ENCODE data around the gene TULP4.
"Not testable (repeated sequence)": the region's sequence is repeated elsewhere in the genome, so short reads cannot be mapped to it uniquely, and the experiment has no call there.

The TULP4 gene

GRCh38 chr6:158514176-158514575, 201.9 kb downstream of the TULP4 start:
- Histone ChIP-seq H3K4me1 (ENCODE audit: control insufficient read depth in 1 of 2, insufficient read depth in 2 of 2, low read length in 2 of 2) (peaks cover 6 to 10% of the 10 kb centered on the region in 2 donors), H3K27me3 (ENCODE audit: control insufficient read depth in 1 of 2, insufficient read depth in 2 of 2, low read length in 2 of 2) (peaks cover 9 to 11% of the 10 kb centered on the region in 2 donors), H3K4me3 (ENCODE audit: low read depth in 1 of 2, low read length in 2 of 2) (no peak overlapping the region), H3K36me3 (ENCODE audit: control insufficient read depth in 1 of 2, insufficient read depth in 2 of 2, low read length in 2 of 2) (no peaks in the 10 kb centered on the region), H3K27ac (ENCODE audit: low read depth, low read length) (no peak overlapping the region), H3K9ac (ENCODE audit: low read depth in 1 of 2, low read length in 2 of 2) (no peak overlapping the region), H3K9me3 (ENCODE audit: control insufficient read depth in 1 of 2, low read length in 2 of 2) (no peaks in the 10 kb centered on the region)

- H3K9ac ChIP-seq (ENCODE audit: low read depth in 1 of 2, low read length in 2 of 2): no peak overlapping the region
- H3K4me1 ChIP-seq (ENCODE audit: control insufficient read depth in 1 of 2, insufficient read depth in 2 of 2, low read length in 2 of 2): peaks cover 6 to 10% of the 10 kb centered on the region in 2 donors
- peaks cover 9 to 11% of the 10 kb centered on the region in 2 donors for H3K27me3 ChIP-seq (ENCODE audit: control insufficient read depth in 1 of 2, insufficient read depth in 2 of 2, low read length in 2 of 2)
- H3K4me3 ChIP-seq (ENCODE audit: low read depth in 1 of 2, low read length in 2 of 2): no peak overlapping the region
- no peaks in the 10 kb centered on the region for H3K36me3 ChIP-seq (ENCODE audit: control insufficient read depth in 1 of 2, insufficient read depth in 2 of 2, low read length in 2 of 2)
- no peak overlapping the region for H3K27ac ChIP-seq (ENCODE audit: low read depth, low read length)
- H3K9me3 ChIP-seq (ENCODE audit: control insufficient read depth in 1 of 2, low read length in 2 of 2): no peaks in the 10 kb centered on the region
Observed at GRCh38 chr6:158514991-158515390, 202.7 kb downstream of the TULP4 start.

GRCh38 chr6:158516098-158516497, 203.8 kb downstream of the TULP4 start:
- Histone ChIP-seq H3K9ac (ENCODE audit: low read depth in 1 of 2, low read length in 2 of 2) (no peak overlapping the region), H3K36me3 (ENCODE audit: control insufficient read depth in 1 of 2, insufficient read depth in 2 of 2, low read length in 2 of 2) (no peaks in the 10 kb centered on the region), H3K9me3 (ENCODE audit: control insufficient read depth in 1 of 2, low read length in 2 of 2) (no peaks in the 10 kb centered on the region), H3K4me3 (ENCODE audit: low read depth in 1 of 2, low read length in 2 of 2) (peak overlapping the region in 1 of 2 donors; percentile 53), H3K27me3 (ENCODE audit: control insufficient read depth in 1 of 2, insufficient read depth in 2 of 2, low read length in 2 of 2) (peaks cover 9 to 11% of the 10 kb centered on the region in 2 donors), H3K27ac (ENCODE audit: low read depth, low read length) (no peak overlapping the region), H3K4me1 (ENCODE audit: control insufficient read depth in 1 of 2, insufficient read depth in 2 of 2, low read length in 2 of 2) (peaks cover 6 to 10% of the 10 kb centered on the region in 2 donors)

- H3K27ac ChIP-seq (ENCODE audit: low read depth, low read length): no peak overlapping the region
- no peak overlapping the region for H3K9ac ChIP-seq (ENCODE audit: low read depth in 1 of 2, low read length in 2 of 2)
Observed at GRCh38 chr6:158517038-158517437, 204.8 kb downstream of the TULP4 start.

GRCh38 chr6:158517581-158517980, 205.3 kb downstream of the TULP4 start:
- H3K9me3 ChIP-seq (ENCODE audit: control insufficient read depth in 1 of 2, low read length in 2 of 2): no peaks in the 10 kb centered on the region
- H3K4me1 ChIP-seq (ENCODE audit: control insufficient read depth in 1 of 2, insufficient read depth in 2 of 2, low read length in 2 of 2): peaks cover 6 to 10% of the 10 kb centered on the region in 2 donors
- no peaks in the 10 kb centered on the region for H3K36me3 ChIP-seq (ENCODE audit: control insufficient read depth in 1 of 2, insufficient read depth in 2 of 2, low read length in 2 of 2)
- H3K9ac ChIP-seq (ENCODE audit: low read depth in 1 of 2, low read length in 2 of 2): no peak overlapping the region
- no peak overlapping the region for H3K4me3 ChIP-seq (ENCODE audit: low read depth in 1 of 2, low read length in 2 of 2)
- peaks cover 9 to 11% of the 10 kb centered on the region in 2 donors for H3K27me3 ChIP-seq (ENCODE audit: control insufficient read depth in 1 of 2, insufficient read depth in 2 of 2, low read length in 2 of 2)
- H3K27ac ChIP-seq (ENCODE audit: low read depth, low read length): no peak overlapping the region

More at GRCh38 chr6:158517038-158517437, 204.8 kb downstream of the TULP4 start:
- Histone ChIP-seq H3K27me3 (ENCODE audit: control insufficient read depth in 1 of 2, insufficient read depth in 2 of 2, low read length in 2 of 2) (peaks cover 9 to 11% of the 10 kb centered on the region in 2 donors), H3K9me3 (ENCODE audit: control insufficient read depth in 1 of 2, low read length in 2 of 2) (no peaks in the 10 kb centered on the region), H3K4me1 (ENCODE audit: control insufficient read depth in 1 of 2, insufficient read depth in 2 of 2, low read length in 2 of 2) (peaks cover 6 to 10% of the 10 kb centered on the region in 2 donors), H3K36me3 (ENCODE audit: control insufficient read depth in 1 of 2, insufficient read depth in 2 of 2, low read length in 2 of 2) (no peaks in the 10 kb centered on the region), H3K4me3 (ENCODE audit: low read depth in 1 of 2, low read length in 2 of 2) (no peak overlapping the region)

GRCh38 chr6:158518191-158519127, 206.2 kb downstream of the TULP4 start:
- Histone ChIP-seq H3K4me3 (ENCODE audit: low read depth in 1 of 2, low read length in 2 of 2) (peak overlapping the region; percentile 58 to 64), H3K36me3 (ENCODE audit: control insufficient read depth in 1 of 2, insufficient read depth in 2 of 2, low read length in 2 of 2) (no peaks in the 10 kb centered on the region), H3K9ac (ENCODE audit: low read depth in 1 of 2, low read length in 2 of 2) (peak overlapping the region; percentile 0 to 39), H3K27me3 (ENCODE audit: control insufficient read depth in 1 of 2, insufficient read depth in 2 of 2, low read length in 2 of 2) (peaks cover 9 to 11% of the 10 kb centered on the region in 2 donors), H3K9me3 (ENCODE audit: control insufficient read depth in 1 of 2, low read length in 2 of 2) (no peaks in the 10 kb centered on the region), H3K27ac (ENCODE audit: low read depth, low read length) (no peak overlapping the region), H3K4me1 (ENCODE audit: control insufficient read depth in 1 of 2, insufficient read depth in 2 of 2, low read length in 2 of 2) (peaks cover 6 to 10% of the 10 kb centered on the region in 2 donors)

GRCh38 chr6:158519300-158519699, 207.0 kb downstream of the TULP4 start:
- no peaks in the 10 kb centered on the region for H3K36me3 ChIP-seq (ENCODE audit: control insufficient read depth in 1 of 2, insufficient read depth in 2 of 2, low read length in 2 of 2)
- H3K4me3 ChIP-seq (ENCODE audit: low read depth in 1 of 2, low read length in 2 of 2): no peak overlapping the region
- H3K4me1 ChIP-seq (ENCODE audit: control insufficient read depth in 1 of 2, insufficient read depth in 2 of 2, low read length in 2 of 2): peaks cover 6 to 10% of the 10 kb centered on the region in 2 donors
- no peaks in the 10 kb centered on the region for H3K9me3 ChIP-seq (ENCODE audit: control insufficient read depth in 1 of 2, low read length in 2 of 2)
- peaks cover 9 to 11% of the 10 kb centered on the region in 2 donors for H3K27me3 ChIP-seq (ENCODE audit: control insufficient read depth in 1 of 2, insufficient read depth in 2 of 2, low read length in 2 of 2)
- no peak overlapping the region for H3K9ac ChIP-seq (ENCODE audit: low read depth in 1 of 2, low read length in 2 of 2)
- H3K27ac ChIP-seq (ENCODE audit: low read depth, low read length): no peak overlapping the region

GRCh38 chr6:158519761-158520160, 207.5 kb downstream of the TULP4 start:
- Histone ChIP-seq H3K27me3 (ENCODE audit: control insufficient read depth in 1 of 2, insufficient read depth in 2 of 2, low read length in 2 of 2) (peaks cover 9 to 11% of the 10 kb centered on the region in 2 donors), H3K27ac (ENCODE audit: low read depth, low read length) (no peak overlapping the region)

GRCh38 chr6:158520975-158521374, 208.7 kb downstream of the TULP4 start:
- not testable (repeated sequence) for H3K9me3 ChIP-seq (ENCODE audit: control insufficient read depth in 1 of 2, low read length in 2 of 2); H3K4me3 ChIP-seq (ENCODE audit: low read depth in 1 of 2, low read length in 2 of 2); H3K27me3 ChIP-seq (ENCODE audit: control insufficient read depth in 1 of 2, insufficient read depth in 2 of 2, low read length in 2 of 2); H3K27ac ChIP-seq (ENCODE audit: low read depth, low read length); H3K36me3 ChIP-seq (ENCODE audit: control insufficient read depth in 1 of 2, insufficient read depth in 2 of 2, low read length in 2 of 2); H3K9ac ChIP-seq (ENCODE audit: low read depth in 1 of 2, low read length in 2 of 2); H3K4me1 ChIP-seq (ENCODE audit: control insufficient read depth in 1 of 2, insufficient read depth in 2 of 2, low read length in 2 of 2)

More at GRCh38 chr6:158519761-158520160, 207.5 kb downstream of the TULP4 start:
- Histone ChIP-seq H3K36me3 (ENCODE audit: control insufficient read depth in 1 of 2, insufficient read depth in 2 of 2, low read length in 2 of 2) (no peaks in the 10 kb centered on the region), H3K9ac (ENCODE audit: low read depth in 1 of 2, low read length in 2 of 2) (no peak overlapping the region), H3K9me3 (ENCODE audit: control insufficient read depth in 1 of 2, low read length in 2 of 2) (no peaks in the 10 kb centered on the region), H3K4me3 (ENCODE audit: low read depth in 1 of 2, low read length in 2 of 2) (no peak overlapping the region), H3K4me1 (ENCODE audit: control insufficient read depth in 1 of 2, insufficient read depth in 2 of 2, low read length in 2 of 2) (peaks cover 6 to 10% of the 10 kb centered on the region in 2 donors)

- Histone ChIP-seq H3K4me3 (ENCODE audit: low read depth in 1 of 2, low read length in 2 of 2) (no peak overlapping the region), H3K9me3 (ENCODE audit: control insufficient read depth in 1 of 2, low read length in 2 of 2) (no peaks in the 10 kb centered on the region), H3K4me1 (ENCODE audit: control insufficient read depth in 1 of 2, insufficient read depth in 2 of 2, low read length in 2 of 2) (peaks cover 6 to 10% of the 10 kb centered on the region in 2 donors), H3K27ac (ENCODE audit: low read depth, low read length) (no peak overlapping the region), H3K36me3 (ENCODE audit: control insufficient read depth in 1 of 2, insufficient read depth in 2 of 2, low read length in 2 of 2) (no peaks in the 10 kb centered on the region), H3K9ac (ENCODE audit: low read depth in 1 of 2, low read length in 2 of 2) (no peak overlapping the region), H3K27me3 (ENCODE audit: control insufficient read depth in 1 of 2, insufficient read depth in 2 of 2, low read length in 2 of 2) (peaks cover 2 to 7% of the 10 kb centered on the region in 2 donors)
Observed at GRCh38 chr6:158521759-158522158, 209.5 kb downstream of the TULP4 start.
